Heart left ventricle (tissue), 13 donors: ENCODE measurements around the gene TTC23L.

Experiments
- CTCF ChIP-seq, 12 donors: fragments of 200-600 bp; sonication (generic) in 4 of 12; IDR thresholded peaks; one replicate each; pipeline versions ENCODE4 v1.5.0 to v1.8.0; 2018 to 2022; ENCODE audit warnings: antibody characterized with exemption in 12 of 12, mild to moderate bottlenecking in 5 of 12
- POLR2A ChIP-seq, 2 donors: fragments of 450-650 bp; IDR thresholded peaks; one replicate each; pipeline ENCODE4 v1.6.1; 2017; ENCODE audit warnings: antibody characterized with exemption in 2 of 2, mild to moderate bottlenecking in 2 of 2, moderate library complexity in 2 of 2
- donor health status: ischemic (EF 13 %, LVEDD 7.1; RV severe dilation, severe dysfunction).
- donor health status: DM: no; HTN: yes; CAD: no.
- donor health status: DM: no; HTN: no; CAD: no.
- donor health status: ischemic (EF 25% LVEDD 6.9; RV normal size, moderate dysfunction).
- donor health status: ischemic (EF 25% LVEDD 5.7; RV mildly dilated, moderate dysfunction).
- donor health status: ischemic (EF 35%, LVEDD 5.7; RV mildly dilated, moderate dysfunction).
- donor health status: nonischemic (EF 11% LVEDD 7.7; RV severe dilation, severe dysfunction).
- donor health status: DM: yes; HTN: yes; CAD: no.
- donor health status: PGD.
- donor health status: ischemic (EF 29% LVEDD 5.4; RV normal size, mild dysfunction).
- donor health status: nonischemic (EF 23%, LVEDD 6.1; RV moderate dilation, normal function).

GRCh38 chr5:34863946-34864345 lies 25.0 kb downstream of the TTC23L start:
- TF ChIP-seq CTCF (IDR thresholded peaks at IDR 0.05), result no peak
- TF ChIP-seq POLR2A (IDR thresholded peaks at IDR 0.05), result no peak
